Epithelial cell of proximal tubule (primary cell): ENCODE data around the gene TTN. TPM values are rescaled to one million over a fixed set of nuclear protein-coding genes. Genes with fewer than 3 reads are reported as not detected.
A peak's percentile ranks its signal among the peaks of the same experiment; 100 is the strongest.

ENCODE experiments used
- DNase-seq: peaks from one replicate; pipeline ENCODE4 v3.0.0-alpha.2; 2011; ENCODE audit warnings: low read depth
- H3K4me3 ChIP-seq: 2 replicates; pipeline ENCODE4 v1.5.1; 2011; ENCODE audit warnings: low read depth, mild to moderate bottlenecking, low read length
- CTCF ChIP-seq: conservative IDR thresholded peaks from 2 replicates; pipeline ENCODE4 v1.5.1; 2012; ENCODE audit warnings: low read depth, mild to moderate bottlenecking, low read length
- total RNA-seq: library from RNA; depleted of rRNA; stranded (reverse); fragments of >200 nt; gene quantifications from 2 replicates; pipeline ENCODE4 v1.2.3, GENCODE V29; 2015

TTN gene
- total RNA-seq, 1 donor from 2014 or later = 0.12 TPM

GRCh38 chr2:178804791-178805190 lies 2.4 kb downstream of the TTN start:
- DNase-seq = peak; percentile 12
- peak; percentile 53 for TF ChIP-seq CTCF
- no peak overlapping the region for H3K4me3 ChIP-seq

GRCh38 chr2:178800510-178800909 lies 6.7 kb downstream of the TTN start:
- H3K4me3 ChIP-seq = no peak overlapping the region
- TF ChIP-seq CTCF = no peak
- DNase-seq = no peak

GRCh38 chr2:178799305-178799704 lies 7.9 kb downstream of the TTN start:
- TF ChIP-seq CTCF = no peak
- H3K4me3 ChIP-seq = no peak overlapping the region
- no peak for DNase-seq

GRCh38 chr2:178796079-178796677 lies 11.0 kb downstream of the TTN start:
- no peak for TF ChIP-seq CTCF
- no peak overlapping the region for H3K4me3 ChIP-seq
- DNase-seq = peak; percentile 10

GRCh38 chr2:178787934-178788333 lies 19.3 kb downstream of the TTN start:
- H3K4me3 ChIP-seq = no peak overlapping the region
- TF ChIP-seq CTCF = no peak
- DNase-seq = no peak

- no peak for DNase-seq
- no peak overlapping the region for H3K4me3 ChIP-seq
- TF ChIP-seq CTCF = no peak
Observed at GRCh38 chr2:178787155-178787554, 20.1 kb downstream of the TTN start.

GRCh38 chr2:178783889-178784288 lies 23.3 kb downstream of the TTN start:
- no peak for TF ChIP-seq CTCF
- no peak overlapping the region for H3K4me3 ChIP-seq

More at GRCh38 chr2:178783889-178784288, 23.3 kb downstream of the TTN start:
- DNase-seq = no peak
